NCI-H1417 (cell line): Measurements from ENCODE around the gene LCP2.
A peak's percentile ranks its signal among the peaks of the same experiment; 100 is the strongest.
"Not testable (repeated sequence)": the region's sequence is repeated elsewhere in the genome, so short reads cannot be mapped to it uniquely, and the experiment has no call there.

Experiments used
- DNase-seq, 3 experiments: peaks; one replicate each; lab custom pipeline; 2025; lab: John Stamatoyannopoulos, UW

The LCP2 gene

DNA sequence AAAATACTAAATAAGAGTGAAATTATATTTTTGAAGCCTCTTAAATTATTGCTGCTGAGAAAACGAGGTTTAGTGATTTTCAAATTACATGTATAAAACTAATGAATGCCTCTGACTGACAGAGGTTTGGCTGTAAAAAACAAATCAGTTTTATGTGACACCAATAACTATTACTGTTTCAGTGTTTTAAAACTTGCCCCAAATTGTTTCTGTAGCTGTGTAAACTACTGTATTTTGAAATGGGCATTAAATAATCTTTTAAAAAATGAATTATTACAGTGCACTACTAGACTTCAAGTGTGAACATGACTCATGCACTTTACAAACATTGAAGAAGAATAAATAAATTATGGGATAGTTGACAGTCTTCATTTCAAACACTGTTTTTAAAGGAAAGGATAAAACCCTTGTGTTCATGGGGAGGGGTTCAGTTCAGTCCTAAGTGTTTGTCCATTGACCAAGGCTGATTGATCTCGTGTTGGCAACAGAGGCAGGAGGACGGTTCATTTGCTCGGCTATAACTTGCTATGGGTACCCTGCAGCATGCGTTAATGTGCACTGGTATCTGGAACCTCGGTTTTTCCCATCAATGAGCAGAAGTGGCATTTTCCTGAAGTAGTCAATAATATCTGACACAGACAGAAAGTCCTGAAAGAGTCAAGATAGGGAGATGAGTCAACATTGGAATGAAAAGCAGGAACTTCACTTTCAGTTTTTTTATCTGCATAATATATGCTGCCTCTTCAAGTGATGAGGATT lies 49.2 kb downstream of the LCP2 start:
- DNase-seq, result no peak

DNA sequence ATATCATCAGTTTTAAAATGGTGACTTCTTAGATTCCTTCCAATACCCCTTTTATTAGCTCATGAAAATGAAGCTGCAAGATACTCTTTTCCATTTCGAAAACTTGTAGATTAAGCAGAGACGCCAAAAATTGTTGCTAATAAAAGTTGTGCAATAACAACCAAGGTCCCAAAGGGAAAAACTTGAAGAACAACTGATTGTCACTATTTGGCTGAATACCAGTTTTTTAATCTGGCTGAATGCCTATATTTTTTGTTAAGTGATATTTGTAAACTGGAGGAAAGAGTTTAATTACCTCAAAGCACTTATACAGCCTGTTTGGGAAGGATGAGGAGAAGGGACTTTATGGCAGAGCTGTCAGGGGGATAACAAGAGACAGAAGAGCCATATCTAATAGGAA lies 50.2 kb downstream of the LCP2 start:
- no peak for DNase-seq

DNA sequence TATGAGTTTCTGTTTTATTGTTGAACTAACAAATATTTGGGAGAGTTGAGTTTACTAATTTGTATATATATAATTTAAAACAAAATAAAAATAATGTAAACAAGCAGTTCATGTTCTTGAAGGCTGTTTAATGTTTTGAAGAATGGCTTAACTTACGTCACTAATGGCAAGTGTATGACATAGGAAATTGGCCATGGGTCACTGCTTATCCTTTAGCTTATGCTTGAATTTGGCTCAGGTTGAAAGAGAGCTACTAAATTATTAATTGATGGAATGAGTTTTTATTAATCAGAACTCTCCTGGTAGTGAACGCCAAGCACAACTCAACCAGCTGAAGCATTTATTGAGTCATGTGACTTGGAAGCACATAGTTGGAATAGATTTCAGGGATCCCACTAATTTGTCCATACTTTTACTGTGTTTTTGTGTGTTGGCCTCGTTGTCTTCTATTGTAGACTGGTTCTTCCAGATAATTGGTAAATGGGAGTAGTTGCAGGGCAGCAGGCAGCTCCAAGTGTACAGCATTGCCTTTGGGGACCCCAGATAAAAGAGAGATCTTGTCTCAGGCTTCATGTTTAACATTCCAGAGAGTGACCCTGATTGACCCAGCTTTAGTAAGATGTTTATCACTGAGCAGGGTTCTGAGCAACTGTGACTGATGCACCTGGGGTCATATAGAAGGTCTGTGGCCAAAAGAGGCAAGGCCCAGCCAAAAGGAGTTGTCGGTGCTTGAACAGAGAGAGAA lies 51.3 kb downstream of the LCP2 start:
- no peak for DNase-seq

DNA sequence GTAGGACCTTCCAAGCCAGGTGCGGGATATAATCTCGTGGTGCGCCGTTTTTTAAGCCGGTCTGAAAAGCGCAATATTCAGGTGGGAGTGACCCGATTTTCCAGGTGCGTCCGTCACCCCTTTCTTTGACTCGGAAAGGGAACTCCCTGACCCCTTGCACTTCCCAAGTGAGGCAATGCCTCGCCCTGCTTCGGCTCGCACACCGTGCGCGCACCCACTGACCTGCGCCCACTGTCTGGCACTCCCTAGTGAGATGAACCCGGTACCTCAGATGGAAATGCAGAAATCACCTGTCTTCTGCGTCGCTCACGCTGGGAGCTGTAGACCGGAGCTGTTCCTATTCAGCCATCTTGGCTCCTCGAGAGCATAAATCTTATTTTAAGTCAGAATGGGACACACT lies 52.1 kb downstream of the LCP2 start:
- DNase-seq, result not testable (repeated sequence)

DNA sequence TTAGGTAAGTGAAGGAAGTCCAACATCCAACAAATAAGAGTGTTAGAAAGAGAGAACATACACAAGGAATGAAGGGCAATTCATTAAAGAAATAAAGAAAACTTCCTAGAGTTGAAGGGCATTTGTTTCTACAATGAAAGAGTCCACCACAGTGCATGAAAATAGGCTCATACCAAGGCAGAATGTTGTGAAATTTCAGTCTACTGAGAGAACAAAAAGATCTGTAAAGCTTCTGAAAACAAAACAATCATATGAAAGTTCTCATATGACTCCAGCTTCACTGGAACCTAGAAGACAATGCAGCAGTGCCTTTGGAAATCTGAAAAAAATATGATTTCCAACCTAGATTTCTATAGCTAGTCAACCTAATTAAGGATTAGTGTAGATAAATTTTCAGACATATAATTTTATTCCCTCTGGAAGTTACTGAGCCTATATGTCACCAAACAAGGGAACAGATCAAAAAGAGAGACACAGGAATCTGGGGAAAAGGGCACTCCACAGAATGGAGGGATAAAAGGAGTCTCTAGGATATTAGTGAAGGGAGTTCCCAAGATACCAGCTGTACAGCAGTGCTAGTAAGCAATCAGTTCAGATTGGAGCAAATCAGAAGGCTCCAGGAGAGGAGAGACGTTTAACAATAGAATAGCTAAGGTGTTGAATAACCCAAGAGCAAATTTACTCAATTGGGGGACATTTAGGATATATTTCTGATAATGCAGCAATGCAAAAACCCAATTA lies 59.0 kb downstream of the LCP2 start:
- DNase-seq, result no peak

DNA sequence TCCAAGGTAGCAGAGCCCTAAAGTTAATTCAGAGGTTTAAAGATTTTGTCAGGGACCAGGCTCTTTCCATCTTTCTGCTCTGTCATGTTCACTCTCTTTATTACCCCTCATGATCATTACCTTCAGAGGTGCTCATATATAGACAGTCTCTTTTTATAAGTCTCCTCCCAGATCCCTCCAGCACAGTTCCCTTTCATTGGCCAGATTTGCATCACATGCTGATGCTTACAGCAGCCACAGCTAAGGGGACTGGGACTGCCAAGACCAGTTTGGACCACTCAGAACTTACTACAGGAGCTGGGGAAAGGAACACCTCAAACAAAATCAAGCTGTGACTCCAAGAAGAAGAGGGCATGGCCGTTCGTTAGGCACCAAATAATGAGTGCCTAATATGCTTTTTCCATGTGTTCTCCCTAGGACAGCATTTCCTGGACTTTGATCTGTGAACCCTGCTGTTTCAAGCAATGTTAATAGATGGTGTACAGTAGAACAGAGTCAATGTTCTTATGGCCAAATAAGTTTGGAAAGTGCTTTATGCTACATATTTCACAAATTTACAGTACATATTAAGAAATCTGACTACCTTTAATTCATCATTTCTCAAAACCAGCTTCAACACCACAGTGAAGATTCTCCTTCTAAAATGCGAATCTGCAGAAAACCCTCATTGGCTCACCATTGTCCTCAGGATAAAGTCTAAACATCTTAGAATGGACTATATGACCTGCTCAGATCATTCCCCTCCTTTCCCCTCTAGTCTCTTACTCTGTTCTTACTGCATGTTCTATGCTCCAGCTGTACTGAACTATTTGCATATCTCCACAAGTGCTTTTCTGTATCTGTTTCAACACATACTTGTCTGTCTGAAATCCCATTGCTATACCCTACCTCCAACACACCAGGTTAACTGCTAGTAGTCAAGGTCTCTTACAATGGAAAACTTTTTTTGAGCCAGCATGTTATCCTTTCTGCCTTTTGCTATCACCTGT lies 61.4 kb downstream of the LCP2 start:
- DNase-seq, result no peak

DNA sequence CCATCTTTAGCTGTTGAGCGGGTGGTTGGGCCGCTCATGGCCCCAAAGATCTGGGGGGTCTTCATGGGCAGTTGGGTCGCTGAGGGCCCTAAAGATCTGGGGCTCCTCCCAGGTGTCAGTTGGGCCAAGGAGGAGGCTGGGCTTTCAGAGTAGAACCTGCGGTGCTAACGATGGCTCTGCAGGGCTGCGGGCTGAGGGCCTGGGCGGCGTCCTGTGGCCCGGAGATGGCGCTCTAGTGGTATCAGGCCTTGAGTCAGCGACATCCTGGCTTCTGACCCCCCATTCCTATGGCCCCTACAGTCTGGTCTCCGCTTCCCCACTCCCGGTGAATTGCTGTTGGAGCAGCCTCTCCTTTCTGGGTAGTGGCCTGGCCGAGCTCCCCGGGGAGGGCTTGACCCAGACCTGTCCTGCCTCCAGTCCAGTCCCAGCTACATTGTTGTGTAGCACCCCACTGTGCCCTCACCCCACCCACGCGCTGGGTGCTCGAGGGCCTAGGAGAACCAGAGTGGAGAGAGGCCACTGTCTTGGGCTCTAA lies 64.2 kb downstream of the LCP2 start:
- no peak for DNase-seq

DNA sequence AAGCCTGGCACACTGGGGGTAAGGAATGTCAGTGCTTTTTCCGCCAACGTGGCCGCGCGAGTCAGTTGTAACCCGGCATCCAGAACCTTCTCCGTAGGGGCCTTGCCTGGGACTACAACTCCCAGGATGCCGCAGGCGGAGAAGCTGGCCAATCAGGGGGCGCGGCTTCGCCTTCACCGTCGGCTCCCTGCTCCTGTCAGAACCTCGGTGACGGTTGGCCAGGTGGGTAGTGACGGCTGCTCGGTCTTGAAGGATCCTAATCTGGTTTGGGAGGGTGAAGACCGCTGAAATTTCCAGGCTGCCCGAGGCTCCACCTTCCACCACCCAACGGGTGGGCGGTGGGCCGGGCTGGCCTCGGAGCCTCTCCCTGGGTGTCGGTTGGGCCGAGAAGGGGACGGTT lies 64.8 kb downstream of the LCP2 start, which contains the start of gene C5orf58:
C5orf58 (plus strand) TSS at position 200 of the 400 bp plus-strand sequence. CDS start 1,992 bp downstream, outside the sequence.
- no peak for DNase-seq

DNA sequence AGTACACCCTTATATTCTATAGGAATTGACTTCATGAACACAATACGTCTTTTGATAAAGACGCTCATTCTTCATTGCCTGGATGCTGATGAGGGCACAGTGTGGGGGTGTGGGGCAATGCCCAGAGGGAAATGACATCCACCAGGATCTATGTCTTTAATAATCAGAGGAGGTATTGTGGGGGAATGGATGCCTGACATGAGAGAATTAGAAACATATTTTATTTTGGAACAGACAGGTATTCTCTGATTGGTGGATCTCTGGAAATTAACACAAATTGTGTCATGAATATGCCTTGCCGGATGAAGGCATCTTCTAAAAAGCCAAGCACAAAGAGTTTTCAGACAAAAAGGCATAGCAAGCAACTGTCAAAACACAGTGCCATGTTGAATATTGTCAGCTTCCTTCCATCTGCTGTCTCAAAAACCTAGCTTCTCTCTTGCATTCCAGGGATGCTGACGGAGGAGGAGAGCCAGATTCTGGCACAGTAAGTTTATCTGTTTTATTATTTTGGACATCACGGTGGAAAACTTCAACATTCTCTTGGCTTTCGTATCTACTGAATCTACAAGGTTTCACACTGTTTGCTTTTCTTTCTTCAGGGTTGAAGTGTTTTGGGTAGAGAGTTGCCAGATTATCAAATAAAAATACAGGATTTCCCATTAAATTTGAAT lies 68.7 kb downstream of the LCP2 start:
- DNase-seq, result no peak

DNA sequence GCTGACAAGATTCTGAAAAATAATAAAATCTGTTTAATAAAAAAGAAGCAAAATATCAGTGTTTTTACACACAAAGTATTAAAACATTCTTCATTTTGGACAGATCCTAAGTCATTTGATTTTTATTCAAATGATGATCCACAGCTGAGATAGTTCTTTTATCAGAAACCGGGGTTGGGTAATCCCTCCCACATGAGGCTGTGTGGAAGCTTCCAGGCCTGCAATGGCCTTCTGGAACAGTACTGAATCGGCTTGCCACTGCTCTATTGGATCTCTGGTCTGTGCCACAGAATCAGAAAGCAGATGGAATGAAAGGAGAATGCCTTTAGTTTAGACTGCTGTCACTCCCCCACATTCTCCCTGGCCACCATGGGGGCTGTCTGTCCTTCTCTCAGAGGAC lies 70.9 kb downstream of the LCP2 start:
- no peak for DNase-seq

DNA sequence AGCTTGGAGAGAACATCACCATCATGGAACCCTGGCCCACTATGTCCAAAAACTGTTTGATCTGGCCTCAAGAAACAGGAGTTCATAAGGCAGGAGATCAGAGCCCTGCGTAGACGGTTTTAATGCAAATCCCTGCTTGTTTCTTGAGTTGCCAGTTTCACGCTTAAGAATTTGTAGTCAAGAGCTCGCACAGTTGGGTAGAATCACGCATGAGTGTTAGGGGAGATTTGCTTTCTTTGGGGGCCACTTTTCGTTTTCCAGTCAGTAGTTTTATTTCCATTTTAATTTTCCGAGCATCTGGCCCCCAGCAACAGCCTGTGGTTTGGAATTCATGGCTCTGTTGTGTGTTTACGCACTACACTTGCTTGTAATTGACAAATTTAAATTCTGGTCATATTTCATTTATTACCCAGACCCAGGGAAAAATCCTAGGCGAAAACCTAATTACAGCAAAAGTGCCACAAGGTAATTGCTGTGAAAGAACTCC lies 71.4 kb downstream of the LCP2 start:
- no peak for DNase-seq

DNA sequence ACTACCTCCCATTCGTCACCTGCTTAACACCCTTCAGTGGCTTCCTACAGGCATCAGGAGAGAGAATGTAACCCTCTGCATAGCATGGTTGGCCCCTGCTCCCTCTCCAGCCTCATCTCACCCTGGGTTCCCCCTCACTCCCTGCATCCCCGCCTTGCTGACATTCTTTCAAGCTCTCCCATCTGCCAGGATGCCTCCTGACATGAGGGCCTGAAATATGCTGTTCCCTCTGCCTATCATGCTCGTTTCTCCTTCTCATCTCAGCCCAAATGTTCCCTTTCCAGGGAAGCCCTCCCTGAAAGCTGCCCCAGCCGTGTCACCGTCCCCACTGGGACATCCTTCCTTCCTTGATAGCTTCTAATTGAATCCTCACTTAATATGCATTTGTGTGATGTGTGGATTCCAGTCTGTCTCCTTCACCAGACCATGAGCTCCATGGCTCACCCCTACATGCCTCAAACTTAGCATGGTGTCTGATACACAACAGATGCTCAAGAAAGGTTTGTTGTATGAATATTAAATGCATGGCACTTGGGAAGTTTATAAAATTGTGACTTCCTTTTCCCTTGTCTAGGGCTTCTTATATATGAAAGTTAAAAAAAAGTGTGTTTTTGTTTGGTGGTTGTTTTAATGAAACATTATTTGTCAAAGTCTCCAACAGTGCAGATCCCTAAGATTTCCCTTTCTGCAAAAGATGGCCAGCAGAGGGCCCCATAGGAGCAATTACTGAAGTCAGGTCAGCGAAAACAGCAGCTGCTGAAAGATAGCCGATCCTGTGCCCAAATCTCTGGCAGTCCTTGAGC lies 72.0 kb downstream of the LCP2 start:
- DNase-seq, result peak in 2 of 3 experiments; percentile 37 to 48

DNA sequence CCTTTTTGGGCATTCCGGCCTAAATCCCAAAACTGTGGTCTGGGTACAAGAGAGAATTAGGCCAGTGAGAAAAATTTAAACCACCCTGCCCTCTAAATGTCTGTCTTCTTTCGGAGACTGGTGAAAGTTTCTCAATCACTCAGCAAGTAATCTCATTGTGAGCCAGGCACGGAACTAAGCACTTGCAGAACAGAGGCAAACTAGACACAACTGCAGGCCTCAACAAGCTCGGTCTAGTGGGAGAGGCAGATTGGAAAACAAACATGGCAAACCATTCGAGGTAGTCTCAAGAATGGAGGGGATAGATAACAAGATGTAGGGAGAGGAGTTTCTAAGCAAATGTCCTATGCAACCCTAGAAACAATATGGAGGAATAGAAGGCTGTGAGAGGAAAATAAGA lies 73.7 kb downstream of the LCP2 start:
- DNase-seq, result no peak

DNA sequence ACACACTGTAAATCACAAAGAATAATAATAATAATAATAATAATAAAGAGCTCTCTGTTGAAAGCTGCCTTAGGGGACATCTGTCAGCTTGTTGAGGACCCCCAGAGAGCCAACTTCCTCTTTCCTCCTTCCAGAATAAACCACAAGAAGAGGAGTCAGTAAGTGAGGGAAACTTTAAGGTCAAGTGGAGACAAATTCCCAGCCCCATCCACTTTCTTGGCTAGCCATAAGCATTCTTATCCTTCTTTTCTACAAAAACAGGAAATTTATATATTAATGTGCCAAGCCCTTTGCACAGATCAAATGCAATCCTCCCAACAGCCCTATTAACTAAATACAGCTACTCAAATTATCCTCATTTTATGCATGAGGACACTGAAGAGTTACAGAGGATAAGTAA lies 74.2 kb downstream of the LCP2 start:
- DNase-seq, result no peak

DNA sequence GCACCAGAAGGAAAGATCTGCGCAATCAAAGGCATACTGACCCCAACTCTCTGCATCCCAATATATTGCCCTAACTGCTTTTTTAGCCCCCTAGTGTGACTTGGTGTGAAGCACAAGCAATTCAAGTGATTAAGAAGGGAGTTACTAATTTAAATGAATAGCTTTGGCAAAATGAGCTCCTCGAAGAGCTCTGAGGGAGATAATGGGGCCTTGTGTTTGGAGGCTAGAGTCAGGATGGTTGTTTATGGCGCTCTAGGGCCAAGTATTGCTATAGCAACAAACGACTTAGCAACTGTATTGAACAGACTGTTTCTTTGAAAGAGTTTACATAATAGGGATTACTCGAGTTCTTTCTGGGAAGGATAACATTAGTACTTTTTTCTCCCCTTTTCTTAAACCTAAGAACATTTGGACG lies 76.2 kb downstream of the LCP2 start:
- DNase-seq, result peak in 1 of 3 experiments; percentile 2

DNA sequence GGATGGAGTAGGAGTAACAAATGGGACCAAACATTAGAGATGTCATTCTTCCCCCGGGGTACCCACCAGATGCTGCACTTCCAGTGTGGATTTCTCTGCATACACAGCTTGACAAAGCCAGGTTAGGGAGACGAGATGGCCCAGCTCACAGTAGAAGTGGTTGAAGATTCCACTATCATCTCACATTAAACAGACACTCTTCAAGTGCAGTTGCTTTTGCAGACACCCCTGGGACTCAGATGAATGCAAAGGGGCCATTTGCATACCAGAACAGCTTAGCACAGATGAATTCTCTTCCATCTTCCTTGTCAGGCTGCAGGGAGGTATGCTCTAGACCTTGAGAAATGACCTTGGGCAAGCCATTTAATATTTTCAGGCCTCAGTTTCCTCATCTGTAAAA lies 77.4 kb downstream of the LCP2 start:
- DNase-seq, result no peak

DNA sequence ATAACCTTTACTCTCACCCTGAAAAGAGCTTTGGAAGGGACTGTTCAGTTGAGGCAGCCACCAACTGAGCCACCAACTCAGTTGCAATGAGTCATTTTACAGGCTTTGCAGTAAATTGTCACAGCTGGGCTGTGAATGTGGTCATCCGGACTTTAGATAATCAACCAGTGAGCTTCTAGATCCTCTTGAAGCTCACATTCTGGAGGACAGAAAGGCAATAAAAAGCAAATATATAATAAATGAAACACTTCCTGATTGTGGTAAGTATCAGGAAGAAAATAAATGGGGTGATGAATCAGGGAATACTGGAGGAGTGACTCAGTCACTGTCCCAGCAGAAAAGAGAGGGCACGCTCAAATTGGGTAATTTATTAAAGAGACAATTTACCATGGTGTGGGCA lies 78.0 kb downstream of the LCP2 start:
- no peak for DNase-seq

DNA sequence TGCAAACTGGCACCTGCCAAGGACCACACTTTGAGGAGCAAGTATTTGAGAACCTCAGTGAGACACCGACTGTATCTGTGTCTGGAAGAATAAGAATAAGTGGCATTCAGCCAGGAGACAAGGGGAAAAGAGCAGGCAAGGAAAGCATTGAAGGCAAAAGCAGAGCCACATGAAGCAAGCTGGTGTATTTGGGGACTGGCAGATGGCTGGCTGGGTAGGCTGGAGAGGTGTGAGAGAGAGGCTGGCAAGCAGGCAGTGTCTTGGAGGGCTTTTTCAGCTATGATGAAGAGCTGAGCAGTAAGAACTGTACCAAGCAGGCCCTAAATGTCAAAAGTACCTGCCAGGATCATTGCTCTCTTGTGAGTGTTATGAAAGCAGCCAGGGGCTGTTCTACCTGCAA lies 78.9 kb downstream of the LCP2 start:
- no peak for DNase-seq

DNA sequence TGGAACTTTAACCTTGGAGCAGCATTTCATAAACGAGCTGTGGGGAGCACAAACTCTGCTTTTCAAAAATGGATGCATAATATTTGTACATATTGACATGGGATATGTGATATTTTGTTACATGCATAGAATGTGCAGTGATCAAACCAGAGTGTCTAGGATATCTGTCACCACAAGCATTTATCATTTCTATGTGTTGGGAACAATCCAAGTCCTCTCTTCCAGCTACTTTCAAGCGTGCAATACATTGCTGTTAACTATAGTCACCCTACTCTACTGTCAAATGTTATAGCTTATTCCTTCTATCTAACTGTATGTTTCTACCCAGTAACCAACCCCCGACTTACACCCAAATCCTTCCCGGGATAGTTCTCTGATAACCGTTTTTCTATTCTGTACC lies 79.7 kb downstream of the LCP2 start:
- no peak for DNase-seq
